Activated CD8-positive, alpha-beta T cell treated with anti-CD3 and anti-CD28 coated beads, Interleukin-2, amount 10 ng/mL, durations not matched to agents 7 days and 5 days (primary cell): ENCODE data around the gene MOGAT2. TPM values are rescaled to one million over a fixed set of nuclear protein-coding genes. Genes with fewer than 3 reads are reported as not detected.
"Not testable (repeated sequence)": the region's sequence is repeated elsewhere in the genome, so short reads cannot be mapped to it uniquely, and the experiment has no call there.

Experiments
- ATAC-seq: fragments of 150-1000 bp; cut with Tn5 transposase; one replicate; pipeline ENCODE4 v1.10.0; 2021; ENCODE audit warnings: moderate library complexity
- CTCF ChIA-PET: fragments of 350-600 bp; sonication (Branson Sonifier 250); formaldehyde crosslinking; loops from one replicate; lab custom pipeline; 2021; ENCODE audit warnings: antibody characterized with exemption; lab: Charles Lee
- POLR2A ChIA-PET: fragments of 350-600 bp; sonication (Branson Sonifier 250); formaldehyde crosslinking; loops from one replicate; lab custom pipeline; 2021; ENCODE audit warnings: antibody characterized with exemption; lab: Charles Lee
- DNase-seq: peaks from one replicate; pipeline ENCODE4 v3.0.0-alpha.2; 2020
- H3K27ac Mint-ChIP-seq: one replicate; pipeline ENCODE4 v1.8.0; 2021; ENCODE audit warnings: mild to moderate bottlenecking, mixed read lengths
- H3K27me3 Mint-ChIP-seq: one replicate; pipeline ENCODE4 v1.8.0; 2021; ENCODE audit warnings: low read depth, mixed read lengths
- H3K36me3 Mint-ChIP-seq: one replicate; pipeline ENCODE4 v1.8.0; 2021; ENCODE audit warnings: low read depth, mixed read lengths
- H3K4me1 Mint-ChIP-seq: one replicate; pipeline ENCODE4 v1.8.0; 2021; ENCODE audit warnings: low read depth, mixed read lengths
- H3K4me3 Mint-ChIP-seq: one replicate; pipeline ENCODE4 v1.8.0; 2021; ENCODE audit warnings: mild to moderate bottlenecking, mixed read lengths
- H3K9me3 Mint-ChIP-seq: one replicate; pipeline ENCODE4 v1.8.0; 2022; ENCODE audit warnings: mixed read lengths; ENCODE audit not compliant: insufficient read depth
- total RNA-seq, 2 experiments: library from RNA; stranded (reverse); gene quantifications; one replicate each; pipeline ENCODE4 v1.2.3, GENCODE V29; 2021

The MOGAT2 gene
- total RNA-seq: not detected

GRCh38 chr11:75717608-75718418, at the start of gene MOGAT2:
MOGAT2 (plus strand) TSS chr11:75717838; CDS start chr11:75717889, 51 bp downstream.
- no peak within 1 kb of the TSS for H3K4me3 Mint-ChIP-seq
- H3K4me1 Mint-ChIP-seq: no peaks in the 10 kb centered on the region
- no peaks in the 10 kb centered on the region for H3K36me3 Mint-ChIP-seq
- CTCF ChIA-PET: no interaction called here
- DNase-seq (no peak), ATAC-seq (no peak)
- no peak within 1 kb of the TSS for H3K27ac Mint-ChIP-seq
- H3K9me3 Mint-ChIP-seq: no peaks in the 10 kb centered on the region
- H3K27me3 Mint-ChIP-seq: peaks cover 9% of the 10 kb centered on the region
- POLR2A ChIA-PET: no interaction called here

DNA sequence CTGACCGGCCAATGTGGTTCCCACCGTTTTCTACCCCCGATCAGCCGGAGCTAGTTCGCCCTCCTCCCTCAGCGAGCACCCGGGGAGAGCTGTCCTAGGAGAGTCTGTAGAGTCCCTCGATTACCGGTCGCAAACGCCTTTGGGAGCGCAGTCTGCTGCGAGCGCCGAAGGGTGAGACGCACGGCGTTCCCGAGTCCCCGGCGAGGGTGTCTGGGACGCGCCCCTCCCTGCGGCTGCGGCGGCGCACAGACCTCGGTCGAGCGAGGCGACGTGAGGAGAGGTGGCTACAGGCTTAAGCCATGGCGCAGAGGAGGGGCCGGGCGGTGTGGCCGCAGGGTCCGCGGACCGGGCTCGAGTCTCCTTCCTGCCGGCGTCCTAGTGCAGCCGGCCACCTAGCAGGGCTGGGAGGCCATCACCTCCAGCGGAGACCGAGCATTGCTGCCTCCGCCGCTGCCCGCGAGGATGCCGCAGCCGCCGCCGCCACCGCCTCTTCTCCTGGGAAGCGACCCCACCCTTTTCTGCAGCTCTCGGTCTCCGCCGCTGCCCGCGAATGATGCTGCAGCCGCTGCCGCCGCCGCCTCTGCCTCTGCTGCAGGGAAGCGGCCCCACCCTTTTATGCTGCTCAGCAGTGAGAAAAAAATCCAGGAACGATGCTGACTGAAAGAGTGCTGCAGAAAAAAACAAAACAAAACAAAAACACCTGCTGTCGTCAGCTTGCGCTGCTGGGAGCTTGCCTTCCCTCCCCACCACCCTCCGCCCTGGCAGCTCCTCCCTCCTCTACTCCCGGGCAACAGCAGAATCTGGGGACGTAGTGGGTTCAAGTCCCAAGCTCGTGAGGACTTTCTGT, 49.0 kb upstream of the MOGAT2 start, which contains the start of gene MAP6:
TSS of gene MAP6 (minus strand) at position 588 of the 847 bp plus-strand sequence. CDS start 669 bp downstream, outside the sequence.
- Mint-ChIP-seq H3K27ac (no peak within 1 kb of the TSS), H3K4me1 (peaks cover 12% of the 10 kb centered on the region), H3K9me3 (no peaks in the 10 kb centered on the region), H3K27me3 (peaks cover 67% of the 10 kb centered on the region), H3K36me3 (no peaks in the 10 kb centered on the region), H3K4me3 (peak within 1 kb of the TSS; percentile 76)
- ChIA-PET POLR2A (no interaction called here), CTCF (no interaction called here)
- DNase-seq: peak; percentile 41
- ATAC-seq: peak; percentile 43

DNA sequence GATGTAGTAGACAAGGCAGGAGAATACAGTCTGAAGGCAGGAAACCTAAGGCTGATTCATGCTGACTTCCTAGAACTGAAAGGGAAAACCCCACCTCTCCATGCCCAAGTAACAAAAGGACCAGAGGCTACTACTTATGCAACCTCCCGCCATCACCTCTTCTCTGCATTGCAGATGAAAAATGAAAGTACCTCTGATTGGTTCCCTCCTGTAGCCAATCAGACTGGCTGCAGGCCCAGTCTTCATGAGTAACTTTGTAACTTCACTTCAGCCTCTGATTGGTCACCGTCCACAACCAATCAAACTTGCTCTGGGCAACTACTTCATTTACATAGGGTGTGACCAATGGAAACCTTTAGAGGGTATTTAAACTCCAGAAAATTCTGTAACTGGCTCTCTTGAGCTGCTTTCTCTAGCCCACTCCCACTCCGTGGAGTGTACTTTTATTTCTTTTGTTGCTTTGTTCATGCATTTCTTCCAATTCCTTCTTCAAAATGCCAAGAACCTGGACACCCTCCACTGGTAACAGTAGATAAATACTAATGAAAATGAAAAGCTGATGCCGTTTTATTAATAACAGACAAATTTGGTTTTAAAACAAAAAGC, 43.6 kb upstream of the MOGAT2 start:
- peaks cover 13% of the 10 kb centered on the region for H3K4me1 Mint-ChIP-seq
- peak; percentile 70 for ATAC-seq
- ChIA-PET POLR2A (interaction anchor here (0.7 kb wide), 1 partner anchor 61 kb away, joined by 3 read pairs; no protein-coding TSS in a partner anchor), CTCF (interaction anchor here (3.4 kb wide), 1 partner anchor 32 kb away, joined by 13 read pairs; no protein-coding TSS in a partner anchor)
- no peaks in the 10 kb centered on the region for H3K36me3 Mint-ChIP-seq
- no peaks in the 10 kb centered on the region for H3K9me3 Mint-ChIP-seq
- H3K27me3 Mint-ChIP-seq: peaks cover 40% of the 10 kb centered on the region
- H3K27ac Mint-ChIP-seq: peak overlapping the region; percentile 4
- no peak overlapping the region for H3K4me3 Mint-ChIP-seq
- DNase-seq: peak; percentile 53

GRCh38 chr11:75677275-75677674, 40.4 kb upstream of the MOGAT2 start:
- peaks cover 17% of the 10 kb centered on the region for H3K27me3 Mint-ChIP-seq
- DNase-seq (no peak), ATAC-seq (no peak)
- CTCF ChIA-PET: interaction anchor here (3.4 kb wide), 1 partner anchor 29 kb away, joined by 13 read pairs; no protein-coding TSS in a partner anchor
- H3K36me3 Mint-ChIP-seq: no peaks in the 10 kb centered on the region
- no peak overlapping the region for H3K4me3 Mint-ChIP-seq
- POLR2A ChIA-PET: no interaction called here
- H3K9me3 Mint-ChIP-seq: no peaks in the 10 kb centered on the region
- peaks cover 13% of the 10 kb centered on the region for H3K4me1 Mint-ChIP-seq
- H3K27ac Mint-ChIP-seq: no peak overlapping the region

DNA sequence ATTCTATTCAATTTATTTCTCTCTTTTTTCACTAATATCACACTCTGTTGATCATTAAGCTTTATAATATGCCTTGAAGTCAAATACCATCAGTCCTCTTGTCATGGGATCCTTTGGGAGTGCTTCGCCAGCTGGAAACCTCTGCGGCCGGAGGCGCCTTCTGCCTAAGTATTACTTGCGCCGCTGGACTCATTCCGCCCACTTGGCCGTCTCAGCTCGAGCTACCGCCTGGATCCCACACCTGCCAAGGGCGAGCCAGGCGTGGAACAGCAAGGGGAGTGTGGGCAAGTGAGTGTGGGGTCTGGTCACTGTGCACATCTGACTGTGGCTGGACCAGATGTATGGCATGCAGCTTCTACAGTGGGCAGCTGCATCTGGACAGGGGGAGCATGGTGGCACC, 39.7 kb upstream of the MOGAT2 start:
- ATAC-seq (no peak), DNase-seq (no peak)
- ChIA-PET CTCF (no interaction called here), POLR2A (interaction anchor here (0.6 to 0.7 kb wide), 3 partner anchors 42 to 1010 kb away, joined by 3 to 4 read pairs (median 3); no protein-coding TSS in a partner anchor)
- Mint-ChIP-seq H3K27me3 (peaks cover 21% of the 10 kb centered on the region), H3K4me3 (no peak overlapping the region), H3K4me1 (peaks cover 13% of the 10 kb centered on the region), H3K36me3 (no peaks in the 10 kb centered on the region), H3K9me3 (no peaks in the 10 kb centered on the region), H3K27ac (no peak overlapping the region)

GRCh38 chr11:75678620-75679259, 38.9 kb upstream of the MOGAT2 start:
- no peak overlapping the region for H3K27ac Mint-ChIP-seq
- peaks cover 11% of the 10 kb centered on the region for H3K4me1 Mint-ChIP-seq
- CTCF ChIA-PET: no interaction called here
- no peak overlapping the region for H3K4me3 Mint-ChIP-seq
- no peaks in the 10 kb centered on the region for H3K9me3 Mint-ChIP-seq
- POLR2A ChIA-PET: no interaction called here
- DNase-seq: no peak
- ATAC-seq: no peak
- no peaks in the 10 kb centered on the region for H3K36me3 Mint-ChIP-seq
- peaks cover 29% of the 10 kb centered on the region for H3K27me3 Mint-ChIP-seq

DNA sequence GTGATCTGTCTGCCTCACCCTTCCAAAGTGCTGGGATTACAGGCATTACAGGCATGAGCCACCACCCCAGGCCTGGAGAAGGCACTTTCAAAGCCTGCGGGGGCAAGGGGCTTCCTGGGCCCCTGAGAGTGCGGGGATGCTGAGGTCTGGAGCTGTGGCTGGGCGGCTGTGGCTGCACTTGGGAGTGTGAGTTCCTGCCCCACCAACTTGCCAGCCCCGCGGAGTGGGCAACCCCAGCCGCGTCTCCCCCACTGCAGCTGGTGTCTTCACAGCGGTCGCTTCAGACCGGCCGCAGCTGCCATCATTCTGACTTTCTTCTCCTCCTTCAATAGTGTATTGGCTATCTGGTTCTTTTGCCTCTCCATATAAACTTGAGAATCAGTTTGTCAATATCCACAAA, 38.1 kb upstream of the MOGAT2 start:
- ChIA-PET POLR2A (no interaction called here), CTCF (no interaction called here)
- H3K4me3 Mint-ChIP-seq: no peak overlapping the region
- DNase-seq: no peak
- peaks cover 36% of the 10 kb centered on the region for H3K27me3 Mint-ChIP-seq
- H3K4me1 Mint-ChIP-seq: peaks cover 4% of the 10 kb centered on the region
- no peaks in the 10 kb centered on the region for H3K36me3 Mint-ChIP-seq
- no peak overlapping the region for H3K27ac Mint-ChIP-seq
- no peak for ATAC-seq
- H3K9me3 Mint-ChIP-seq: peaks cover 2% of the 10 kb centered on the region

DNA sequence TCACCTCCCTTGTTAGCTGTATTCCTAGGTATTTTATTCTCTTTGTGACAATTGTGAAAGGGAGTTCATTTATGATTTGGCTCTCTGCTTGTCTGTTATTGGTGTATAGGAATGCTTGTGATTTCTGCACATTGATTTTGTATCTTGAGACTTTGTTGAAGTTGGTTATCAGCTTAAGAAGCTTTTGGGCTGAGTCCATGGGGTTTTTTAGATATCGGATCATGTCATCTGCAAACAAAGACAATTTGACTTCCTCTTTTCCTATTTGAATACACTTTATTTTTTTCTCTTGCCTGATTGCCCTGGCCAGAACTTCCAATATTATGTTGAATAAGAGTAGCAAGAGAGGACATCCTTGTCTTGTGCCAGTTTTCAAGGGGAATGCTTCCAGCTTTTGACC, 33.8 kb upstream of the MOGAT2 start:
- POLR2A ChIA-PET: interaction anchor here (0.6 kb wide), 1 partner anchor 943 kb away, joined by 4 read pairs; no protein-coding TSS in a partner anchor
- H3K36me3 Mint-ChIP-seq, ATAC-seq, H3K4me3 Mint-ChIP-seq, DNase-seq, H3K27ac Mint-ChIP-seq, H3K4me1 Mint-ChIP-seq: not testable (repeated sequence)
- peaks cover 57% of the 10 kb centered on the region for H3K27me3 Mint-ChIP-seq
- CTCF ChIA-PET: interaction anchor here (4.4 kb wide), 1 partner anchor 22 kb away, joined by 14 read pairs; no protein-coding TSS in a partner anchor
- H3K9me3 Mint-ChIP-seq: peaks cover 12% of the 10 kb centered on the region

- H3K27me3 Mint-ChIP-seq: peaks cover 57% of the 10 kb centered on the region
- ChIA-PET CTCF (interaction anchor here (1.3 kb wide), 1 partner anchor 16 kb away, joined by 5 read pairs; no protein-coding TSS in a partner anchor), POLR2A (no interaction called here)
- peaks cover 6% of the 10 kb centered on the region for H3K4me1 Mint-ChIP-seq
- H3K4me3 Mint-ChIP-seq: no peak overlapping the region
- no peak for ATAC-seq
- no peak for DNase-seq
- no peak overlapping the region for H3K27ac Mint-ChIP-seq
- H3K9me3 Mint-ChIP-seq: peaks cover 5% of the 10 kb centered on the region
- peaks cover 5% of the 10 kb centered on the region for H3K36me3 Mint-ChIP-seq
Observed at GRCh38 chr11:75689863-75690609, 27.6 kb upstream of the MOGAT2 start.

- ChIA-PET POLR2A (no interaction called here), CTCF (interaction anchor here (0.6 kb wide), 1 partner anchor 14 kb away, joined by 3 read pairs; no protein-coding TSS in a partner anchor)
- no peak overlapping the region for H3K4me3 Mint-ChIP-seq
- no peaks in the 10 kb centered on the region for H3K36me3 Mint-ChIP-seq
- H3K27ac Mint-ChIP-seq: no peak overlapping the region
- no peak for ATAC-seq
- no peak for DNase-seq
- H3K9me3 Mint-ChIP-seq: no peaks in the 10 kb centered on the region
- H3K4me1 Mint-ChIP-seq: peaks cover 6% of the 10 kb centered on the region
- peaks cover 55% of the 10 kb centered on the region for H3K27me3 Mint-ChIP-seq
Observed at GRCh38 chr11:75691804-75692203, 25.8 kb upstream of the MOGAT2 start.
